ENCODE data around the gene MFSD1. TPM values are rescaled to one million over a fixed set of nuclear protein-coding genes. Genes with fewer than 3 reads are reported as not detected.

Gene MFSD1
- total RNA-seq, 1 donor from 2014 or later: 55.0 TPM

GRCh38 chr3:158820521-158820920 is 18.7 kb downstream of the MFSD1 start:
- Mint-ChIP-seq H3K36me3 (ENCODE audit: unreplicated experiment) (peaks cover 44% of the 10 kb centered on the region), H3K27ac (ENCODE audit: unreplicated experiment) (no peak overlapping the region), H3K4me1 (ENCODE audit: unreplicated experiment) (no peaks in the 10 kb centered on the region), H3K9me3 (ENCODE audit: unreplicated experiment) (no peaks in the 10 kb centered on the region), H3K27me3 (ENCODE audit: unreplicated experiment) (no peaks in the 10 kb centered on the region), H3K4me3 (ENCODE audit: unreplicated experiment) (no peak overlapping the region)
- DNase-seq (ENCODE audit: extremely low spot score, unreplicated experiment): no peak
- no peak for TF ChIP-seq CTCF (IDR thresholded peaks at IDR 0.05)

- H3K27ac Mint-ChIP-seq (ENCODE audit: unreplicated experiment): no peak overlapping the region
- no peak overlapping the region for H3K4me3 Mint-ChIP-seq (ENCODE audit: unreplicated experiment)
- H3K9me3 Mint-ChIP-seq (ENCODE audit: unreplicated experiment): no peaks in the 10 kb centered on the region
- no peak for DNase-seq (ENCODE audit: extremely low spot score, unreplicated experiment)
- no peaks in the 10 kb centered on the region for H3K27me3 Mint-ChIP-seq (ENCODE audit: unreplicated experiment)
- H3K4me1 Mint-ChIP-seq (ENCODE audit: unreplicated experiment): no peaks in the 10 kb centered on the region
- H3K36me3 Mint-ChIP-seq (ENCODE audit: unreplicated experiment): peaks cover 44% of the 10 kb centered on the region
- no peak for TF ChIP-seq CTCF (IDR thresholded peaks at IDR 0.05)
These were observed 20.0 kb downstream of the MFSD1 start for GRCh38 chr3:158821847-158822246.

- no peak overlapping the region for H3K4me3 Mint-ChIP-seq (ENCODE audit: unreplicated experiment)
- H3K27me3 Mint-ChIP-seq (ENCODE audit: unreplicated experiment): no peaks in the 10 kb centered on the region
- H3K9me3 Mint-ChIP-seq (ENCODE audit: unreplicated experiment): no peaks in the 10 kb centered on the region
- H3K36me3 Mint-ChIP-seq (ENCODE audit: unreplicated experiment): peaks cover 42% of the 10 kb centered on the region
- no peak overlapping the region for H3K27ac Mint-ChIP-seq (ENCODE audit: unreplicated experiment)
- no peak for DNase-seq (ENCODE audit: extremely low spot score, unreplicated experiment)
- H3K4me1 Mint-ChIP-seq (ENCODE audit: unreplicated experiment): no peaks in the 10 kb centered on the region
- TF ChIP-seq CTCF (IDR thresholded peaks at IDR 0.05): no peak
These were observed 21.6 kb downstream of the MFSD1 start for GRCh38 chr3:158823426-158823825.

GRCh38 chr3:158827773-158828172 is 25.9 kb downstream of the MFSD1 start:
- Mint-ChIP-seq H3K4me3 (ENCODE audit: unreplicated experiment) (no peak overlapping the region), H3K27me3 (ENCODE audit: unreplicated experiment) (no peaks in the 10 kb centered on the region), H3K4me1 (ENCODE audit: unreplicated experiment) (no peaks in the 10 kb centered on the region), H3K9me3 (ENCODE audit: unreplicated experiment) (no peaks in the 10 kb centered on the region), H3K27ac (ENCODE audit: unreplicated experiment) (no peak overlapping the region), H3K36me3 (ENCODE audit: unreplicated experiment) (peaks cover 40% of the 10 kb centered on the region)
- TF ChIP-seq CTCF (IDR thresholded peaks at IDR 0.05): no peak
- DNase-seq (ENCODE audit: extremely low spot score, unreplicated experiment): no peak

- Mint-ChIP-seq H3K27ac (ENCODE audit: unreplicated experiment) (no peak overlapping the region), H3K9me3 (ENCODE audit: unreplicated experiment) (no peaks in the 10 kb centered on the region), H3K27me3 (ENCODE audit: unreplicated experiment) (peaks cover 6% of the 10 kb centered on the region), H3K4me1 (ENCODE audit: unreplicated experiment) (no peaks in the 10 kb centered on the region), H3K4me3 (ENCODE audit: unreplicated experiment) (no peak overlapping the region), H3K36me3 (ENCODE audit: unreplicated experiment) (peaks cover 31% of the 10 kb centered on the region)
- no peak for TF ChIP-seq CTCF (IDR thresholded peaks at IDR 0.05)
- no peak for DNase-seq (ENCODE audit: extremely low spot score, unreplicated experiment)
These were observed 28.5 kb downstream of the MFSD1 start for GRCh38 chr3:158830391-158830790.
